ENCODE results near the gene PGLYRP3. TPM values are rescaled to one million over a fixed set of nuclear protein-coding genes. Genes with fewer than 3 reads are reported as not detected.

PGLYRP3 gene
- total and polyA plus RNA-seq, 4 donors: not detected

GRCh38 chr1:153357853-153358690 lies 45.3 kb upstream of the PGLYRP3 start, which contains the start of gene S100A9:
TSS of gene S100A9 (plus strand) at chr1:153357854. CDS start at chr1:153358284, 430 bp downstream.
- no peaks in the 10 kb centered on the region for H3K36me3 ChIP-seq (ENCODE audit: control insufficient read depth in 1 of 2, insufficient read depth in 2 of 2, low read length in 1 of 2)
- H3K27ac ChIP-seq (ENCODE audit: low read depth in 1 of 2, low read length in 2 of 2): no peak within 1 kb of the TSS
- H3K4me1 ChIP-seq (ENCODE audit: control insufficient read depth in 1 of 2, insufficient read depth in 2 of 2, low read length in 2 of 2): no peaks in the 10 kb centered on the region
- intact Hi-C loops (cut with DNase I): loop anchor here in 1 of 2 donors (10.0 kb wide), 2 partner anchors 107 to 627 kb away; partner anchors contain the start of genes RAB13 and S100A7
- WGBS, 2 donors: 92 to 93% methylated on average over 11 of the region's 11 CpGs
- no peaks in the 10 kb centered on the region for H3K27me3 ChIP-seq (ENCODE audit: control insufficient read depth in 1 of 2, insufficient read depth in 2 of 2, low read length in 1 of 2)
- H3K4me3 ChIP-seq (ENCODE audit: low read length in 2 of 2): no peak within 1 kb of the TSS
- H3K9me3 ChIP-seq (ENCODE audit: control insufficient read depth, low read length): no peaks in the 10 kb centered on the region
- no peak for DNase-seq
- no peak for ATAC-seq (ENCODE audit: low FRiP score)

GRCh38 chr1:153357076-153357852 lies 44.5 kb upstream of the PGLYRP3 start:
- Histone ChIP-seq H3K4me3 (ENCODE audit: low read length in 2 of 2) (no peak overlapping the region), H3K27ac (ENCODE audit: low read depth in 1 of 2, low read length in 2 of 2) (no peak overlapping the region), H3K9me3 (ENCODE audit: control insufficient read depth, low read length) (no peaks in the 10 kb centered on the region), H3K27me3 (ENCODE audit: control insufficient read depth in 1 of 2, insufficient read depth in 2 of 2, low read length in 1 of 2) (no peaks in the 10 kb centered on the region), H3K36me3 (ENCODE audit: control insufficient read depth in 1 of 2, insufficient read depth in 2 of 2, low read length in 1 of 2) (no peaks in the 10 kb centered on the region), H3K4me1 (ENCODE audit: control insufficient read depth in 1 of 2, insufficient read depth in 2 of 2, low read length in 2 of 2) (no peaks in the 10 kb centered on the region)
- intact Hi-C loops (cut with DNase I): loop anchor here in 1 of 2 donors (10.0 kb wide), 2 partner anchors 108 to 628 kb away; partner anchors contain the start of genes RAB13 and S100A7
- DNase-seq: peak in 1 of 2 donors; percentile 79
- 88 to 89% methylated on average over 10 of the region's 10 CpGs for WGBS, 2 donors
- no peak for ATAC-seq (ENCODE audit: low FRiP score)

DNA sequence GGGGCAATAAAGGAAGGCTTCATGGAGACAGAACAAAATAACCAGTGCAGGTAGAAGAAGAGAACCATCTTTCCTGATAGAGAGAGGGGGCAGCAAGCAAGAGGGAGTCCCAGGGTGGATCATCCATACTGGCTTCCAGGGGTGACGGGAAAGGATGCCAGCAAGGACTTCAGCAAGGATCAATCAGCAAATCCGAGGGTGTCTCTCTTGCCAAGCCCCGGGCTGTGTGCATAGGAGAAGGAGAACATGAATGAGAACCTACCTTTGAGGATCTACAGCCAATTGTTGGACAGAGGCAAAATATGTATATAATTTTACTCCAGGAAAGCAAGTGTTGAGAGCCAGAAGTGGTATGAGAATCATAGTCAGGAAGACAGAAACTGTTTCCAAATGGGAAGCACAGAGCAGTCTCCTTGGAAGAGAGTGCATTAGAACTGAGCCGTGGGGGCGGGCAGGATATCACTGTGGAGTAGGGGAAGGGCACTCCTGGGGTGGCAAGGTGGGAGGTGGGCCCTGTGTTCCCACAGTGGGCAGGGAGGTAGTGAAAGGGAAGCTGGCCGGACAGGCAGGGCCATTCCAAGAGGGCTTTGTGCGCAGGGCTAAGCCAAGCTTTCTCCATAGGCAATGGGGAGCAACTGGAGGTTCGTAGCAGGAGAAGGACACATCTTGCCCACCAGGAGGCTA lies 43.8 kb upstream of the PGLYRP3 start:
- no peak for ATAC-seq (ENCODE audit: low FRiP score)
- intact Hi-C loops (cut with DNase I): loop anchor here in 1 of 2 donors (10.0 kb wide), 2 partner anchors 108 to 628 kb away; partner anchors contain the start of genes RAB13 and S100A7
- no peak overlapping the region for H3K27ac ChIP-seq (ENCODE audit: low read depth in 1 of 2, low read length in 2 of 2)
- no peaks in the 10 kb centered on the region for H3K9me3 ChIP-seq (ENCODE audit: control insufficient read depth, low read length)
- H3K4me1 ChIP-seq (ENCODE audit: control insufficient read depth in 1 of 2, insufficient read depth in 2 of 2, low read length in 2 of 2): no peaks in the 10 kb centered on the region
- H3K4me3 ChIP-seq (ENCODE audit: low read length in 2 of 2): no peak overlapping the region
- no peaks in the 10 kb centered on the region for H3K27me3 ChIP-seq (ENCODE audit: control insufficient read depth in 1 of 2, insufficient read depth in 2 of 2, low read length in 1 of 2)
- no peak for DNase-seq
- WGBS, 2 donors: 87 to 90% methylated on average over 8 of the region's 8 CpGs
- H3K36me3 ChIP-seq (ENCODE audit: control insufficient read depth in 1 of 2, insufficient read depth in 2 of 2, low read length in 1 of 2): no peaks in the 10 kb centered on the region

GRCh38 chr1:153355445-153356071 lies 42.8 kb upstream of the PGLYRP3 start:
- Histone ChIP-seq H3K9me3 (ENCODE audit: control insufficient read depth, low read length) (no peaks in the 10 kb centered on the region), H3K36me3 (ENCODE audit: control insufficient read depth in 1 of 2, insufficient read depth in 2 of 2, low read length in 1 of 2) (no peaks in the 10 kb centered on the region), H3K4me1 (ENCODE audit: control insufficient read depth in 1 of 2, insufficient read depth in 2 of 2, low read length in 2 of 2) (no peaks in the 10 kb centered on the region), H3K27ac (ENCODE audit: low read depth in 1 of 2, low read length in 2 of 2) (no peak overlapping the region), H3K4me3 (ENCODE audit: low read length in 2 of 2) (no peak overlapping the region), H3K27me3 (ENCODE audit: control insufficient read depth in 1 of 2, insufficient read depth in 2 of 2, low read length in 1 of 2) (no peaks in the 10 kb centered on the region)
- intact Hi-C loops (cut with DNase I): loop anchor here in 1 of 2 donors (10.0 kb wide), 2 partner anchors 109 to 629 kb away; partner anchors contain the start of genes RAB13 and S100A7
- 65 to 66% methylated on average over 10 of the region's 10 CpGs for WGBS, 2 donors
- DNase-seq (peak in 1 of 2 donors; percentile 80), ATAC-seq (ENCODE audit: low FRiP score) (peak; percentile 46)

GRCh38 chr1:153354515-153355193 lies 41.9 kb upstream of the PGLYRP3 start:
- H3K27me3 ChIP-seq (ENCODE audit: control insufficient read depth in 1 of 2, insufficient read depth in 2 of 2, low read length in 1 of 2): no peaks in the 10 kb centered on the region
- DNase-seq (no peak), ATAC-seq (ENCODE audit: low FRiP score) (no peak)
- no peaks in the 10 kb centered on the region for H3K36me3 ChIP-seq (ENCODE audit: control insufficient read depth in 1 of 2, insufficient read depth in 2 of 2, low read length in 1 of 2)
- no peaks in the 10 kb centered on the region for H3K4me1 ChIP-seq (ENCODE audit: control insufficient read depth in 1 of 2, insufficient read depth in 2 of 2, low read length in 2 of 2)
- WGBS, 2 donors: 81 to 86% methylated on average over 8 of the region's 8 CpGs
- no peak overlapping the region for H3K4me3 ChIP-seq (ENCODE audit: low read length in 2 of 2)
- H3K9me3 ChIP-seq (ENCODE audit: control insufficient read depth, low read length): no peaks in the 10 kb centered on the region
- intact Hi-C loops (cut with DNase I): loop anchor here in 1 of 2 donors (5.0 to 10.0 kb wide), 3 partner anchors 110 to 630 kb away; partner anchors contain the start of genes RAB13 and S100A7
- H3K27ac ChIP-seq (ENCODE audit: low read depth in 1 of 2, low read length in 2 of 2): no peak overlapping the region

- no peaks in the 10 kb centered on the region for H3K27me3 ChIP-seq (ENCODE audit: control insufficient read depth in 1 of 2, insufficient read depth in 2 of 2, low read length in 1 of 2)
- H3K27ac ChIP-seq (ENCODE audit: low read depth in 1 of 2, low read length in 2 of 2): no peak overlapping the region
- ATAC-seq (ENCODE audit: low FRiP score) (no peak), DNase-seq (no peak)
- no peak overlapping the region for H3K4me3 ChIP-seq (ENCODE audit: low read length in 2 of 2)
- no peaks in the 10 kb centered on the region for H3K4me1 ChIP-seq (ENCODE audit: control insufficient read depth in 1 of 2, insufficient read depth in 2 of 2, low read length in 2 of 2)
- H3K36me3 ChIP-seq (ENCODE audit: control insufficient read depth in 1 of 2, insufficient read depth in 2 of 2, low read length in 1 of 2): no peaks in the 10 kb centered on the region
- intact Hi-C loops (cut with DNase I): loop anchor here in 1 of 2 donors (2.0 to 10.0 kb wide), 4 partner anchors 111 to 631 kb away; partner anchors contain the start of genes RAB13 and S100A7
- 78 to 86% methylated on average over 7 of the region's 7 CpGs for WGBS, 2 donors
- H3K9me3 ChIP-seq (ENCODE audit: control insufficient read depth, low read length): no peaks in the 10 kb centered on the region
These were observed 40.6 kb upstream of the PGLYRP3 start for GRCh38 chr1:153353226-153353947.

DNA sequence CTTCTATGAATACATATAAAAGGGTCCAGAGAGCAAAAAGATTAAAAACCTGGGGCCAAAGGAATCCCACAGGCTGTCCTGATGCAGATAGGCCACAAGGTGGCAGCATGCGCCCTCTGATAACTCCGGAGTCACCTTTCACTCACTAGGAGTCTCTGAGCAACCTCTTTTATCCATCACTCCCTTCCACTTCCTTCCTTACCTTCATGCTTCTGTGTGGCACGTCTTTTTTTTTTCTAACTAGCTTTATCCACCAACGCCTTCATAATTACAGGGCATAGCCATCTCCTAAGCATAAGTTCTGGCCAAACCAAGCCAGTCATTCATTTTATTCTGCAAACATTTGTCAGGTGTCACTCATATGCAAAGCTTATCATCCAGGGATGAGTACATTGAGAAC lies 39.8 kb upstream of the PGLYRP3 start:
- Histone ChIP-seq H3K36me3 (ENCODE audit: control insufficient read depth in 1 of 2, insufficient read depth in 2 of 2, low read length in 1 of 2) (no peaks in the 10 kb centered on the region), H3K9me3 (ENCODE audit: control insufficient read depth, low read length) (no peaks in the 10 kb centered on the region), H3K4me3 (ENCODE audit: low read length in 2 of 2) (no peak overlapping the region), H3K27me3 (ENCODE audit: control insufficient read depth in 1 of 2, insufficient read depth in 2 of 2, low read length in 1 of 2) (no peaks in the 10 kb centered on the region), H3K4me1 (ENCODE audit: control insufficient read depth in 1 of 2, insufficient read depth in 2 of 2, low read length in 2 of 2) (no peaks in the 10 kb centered on the region), H3K27ac (ENCODE audit: low read depth in 1 of 2, low read length in 2 of 2) (no peak overlapping the region)
- DNase-seq: peak; percentile 79 to 85
- intact Hi-C loops (cut with DNase I): loop anchor here (1.0 to 10.0 kb wide), 5 partner anchors 112 to 632 kb away; partner anchors contain the start of genes RAB13 (in 1 of the 2) and S100A7 (in 1 of the 2)
- WGBS, 2 donors: 0% methylated on average over 4 of the region's 4 CpGs
- ATAC-seq (ENCODE audit: low FRiP score): peak; percentile 83

Measured in aorta (tissue), 5 donors.